ENCODE results near the gene C5orf63.

The C5orf63 gene

GRCh38 chr5:127030259-127031146, 42.8 kb downstream of the C5orf63 start, which contains the start of gene MARCHF3:
MARCHF3 (minus strand) TSS chr5:127030558; CDS start chr5:126918171, 112,387 bp downstream.
- peak within 1 kb of the TSS; percentile 94 for H3K4me3 ChIP-seq (ENCODE audit: low read depth, low read length)
- POLR2A ChIA-PET = no interaction called here
- CTCF ChIA-PET = interaction anchor here (1.0 to 1.7 kb wide), 9 partner anchors 10 to 193 kb away, joined by 3 to 4 read pairs (median 3); no protein-coding TSS in a partner anchor
- DNase-seq (ENCODE audit: low read depth, low spot score) = peak; percentile 64
- TF ChIP-seq CTCF (IDR thresholded peaks at IDR 0.05; ENCODE audit: insufficient read depth, low read length, missing control alignments) = peak; percentile 49

GRCh38 chr5:127029581-127030258, 43.6 kb downstream of the C5orf63 start:
- TF ChIP-seq CTCF (IDR thresholded peaks at IDR 0.05; ENCODE audit: insufficient read depth, low read length, missing control alignments) = peak; percentile 51
- ChIA-PET POLR2A (no interaction called here), CTCF (interaction anchor here (1.2 to 1.9 kb wide), 6 partner anchors 8 to 192 kb away, joined by 3 to 9 read pairs (median 4); no protein-coding TSS in a partner anchor)
- H3K4me3 ChIP-seq (ENCODE audit: low read depth, low read length) = peak overlapping the region; percentile 94
- DNase-seq (ENCODE audit: low read depth, low spot score) = no peak

- ChIA-PET POLR2A (interaction anchor here (0.5 kb wide), 1 partner anchor 115 kb away, joined by 3 read pairs; no protein-coding TSS in a partner anchor), CTCF (interaction anchor here (0.8 to 1.9 kb wide), 8 partner anchors 9 to 191 kb away, joined by 3 to 9 read pairs (median 4); no protein-coding TSS in a partner anchor)
- no peak for TF ChIP-seq CTCF (IDR thresholded peaks at IDR 0.05; ENCODE audit: insufficient read depth, low read length, missing control alignments)
- peak overlapping the region; percentile 94 for H3K4me3 ChIP-seq (ENCODE audit: low read depth, low read length)
- DNase-seq (ENCODE audit: low read depth, low spot score) = no peak
Observed at GRCh38 chr5:127028822-127029457, 44.4 kb downstream of the C5orf63 start.

DNA sequence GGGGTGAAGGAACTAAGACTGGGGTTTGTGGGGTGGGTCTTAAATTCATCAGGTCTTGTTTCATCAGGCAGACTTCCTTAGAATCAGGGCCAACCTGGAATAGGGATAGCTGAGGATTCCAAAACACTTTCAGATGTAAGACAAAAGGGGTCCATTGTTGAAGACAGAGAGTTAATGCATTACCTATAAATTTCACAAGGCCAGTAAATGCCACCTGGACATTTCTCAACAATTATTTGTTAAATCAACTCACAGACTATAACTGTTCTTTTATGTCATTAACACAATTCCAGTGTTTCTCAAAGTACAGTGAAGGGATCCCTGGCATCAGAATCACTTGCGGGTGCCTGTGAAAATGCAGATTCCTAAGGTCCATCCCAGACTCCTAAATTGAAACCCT, 45.8 kb downstream of the C5orf63 start:
- H3K4me3 ChIP-seq (ENCODE audit: low read depth, low read length) = no peak overlapping the region
- DNase-seq (ENCODE audit: low read depth, low spot score) = no peak
- TF ChIP-seq CTCF (IDR thresholded peaks at IDR 0.05; ENCODE audit: insufficient read depth, low read length, missing control alignments) = no peak
- POLR2A ChIA-PET = no interaction called here
- CTCF ChIA-PET = interaction anchor here (1.3 to 1.8 kb wide), 3 partner anchors 10 to 25 kb away, joined by 3 to 5 read pairs (median 4); no protein-coding TSS in a partner anchor

GRCh38 chr5:127026166-127026565, 47.1 kb downstream of the C5orf63 start:
- no peak for DNase-seq (ENCODE audit: low read depth, low spot score)
- TF ChIP-seq CTCF (IDR thresholded peaks at IDR 0.05; ENCODE audit: insufficient read depth, low read length, missing control alignments) = no peak
- CTCF ChIA-PET = interaction anchor here (1.0 to 1.6 kb wide), 3 partner anchors 13 to 217 kb away, joined by 3 read pairs; no protein-coding TSS in a partner anchor
- H3K4me3 ChIP-seq (ENCODE audit: low read depth, low read length) = no peak overlapping the region
- POLR2A ChIA-PET = no interaction called here

Measured in AG04449 (cell line).